ENCODE measurements around the gene ANKMY1.
A peak's percentile ranks its signal among the peaks of the same experiment; 100 is the strongest.

Gene ANKMY1

GRCh38 chr2:240457223-240458043 is 100.4 kb downstream of the ANKMY1 start:
- no peak for DNase-seq

GRCh38 chr2:240456447-240457222 is 101.2 kb downstream of the ANKMY1 start:
- DNase-seq: no peak

GRCh38 chr2:240455647-240456446 is 101.9 kb downstream of the ANKMY1 start:
- DNase-seq: no peak

- DNase-seq: no peak
Observed at GRCh38 chr2:240455272-240455646, 102.5 kb downstream of the ANKMY1 start.

- DNase-seq: no peak
Observed at GRCh38 chr2:240454106-240454901, 103.5 kb downstream of the ANKMY1 start.

GRCh38 chr2:240453461-240454105 is 104.2 kb downstream of the ANKMY1 start:
- DNase-seq: no peak

GRCh38 chr2:240452462-240453256 is 105.1 kb downstream of the ANKMY1 start:
- DNase-seq: peak in 2 of 3 donors; percentile 38 to 65

- DNase-seq: no peak
Observed at GRCh38 chr2:240451791-240452461, 105.9 kb downstream of the ANKMY1 start.

GRCh38 chr2:240451108-240451611 is 106.6 kb downstream of the ANKMY1 start:
- no peak for DNase-seq

- no peak for DNase-seq
Observed at GRCh38 chr2:240450532-240451107, 107.2 kb downstream of the ANKMY1 start.

GRCh38 chr2:240449764-240450531 is 107.8 kb downstream of the ANKMY1 start:
- DNase-seq: no peak

GRCh38 chr2:240448387-240449274 is 109.2 kb downstream of the ANKMY1 start:
- no peak for DNase-seq

- DNase-seq: no peak
Observed at GRCh38 chr2:240447934-240448333, 109.9 kb downstream of the ANKMY1 start.

- DNase-seq: no peak
Observed at GRCh38 chr2:240447331-240447730, 110.5 kb downstream of the ANKMY1 start.

- DNase-seq: no peak
Observed at GRCh38 chr2:240446664-240447175, 111.1 kb downstream of the ANKMY1 start.

- DNase-seq: no peak
Observed at GRCh38 chr2:240445961-240446663, 111.7 kb downstream of the ANKMY1 start.

GRCh38 chr2:240444464-240444863 is 113.3 kb downstream of the ANKMY1 start:
- DNase-seq: no peak

Measured in suppressor macrophage treated with lipopolysaccharide for 1 hour (primary cell).